HepG2 (cell line): Measurements from ENCODE around the gene C19orf47. TPM values are rescaled to one million over a fixed set of nuclear protein-coding genes. Genes with fewer than 3 reads are reported as not detected.
"Not testable (repeated sequence)": the region's sequence is repeated elsewhere in the genome, so short reads cannot be mapped to it uniquely, and the experiment has no call there.

Source experiments
- ATAC-seq: fragments of 200-7000 bp; cut with Tn5 transposase; 3 replicates; pipeline ENCODE4 v1.9.1; 2020; ENCODE audit warnings: mild to moderate bottlenecking, moderate library complexity
- BruUV-seq: library from RNA; stranded (reverse); fragments of 400-500 nt; replicated peaks from 2 replicates; lab custom pipeline; 2021; lab: Mats Ljungman, UMichigan
- CTCF ChIA-PET: fragments of 300-600 bp; formaldehyde crosslinking; extraction: SDS; loops from one replicate; lab custom pipeline; 2021; ENCODE audit warnings: low total read pairs, inconsistent platforms, low intra/inter-chr PET ratio; lab: Yijun Ruan, JAX
- POLR2A ChIA-PET: fragments of 350-600 bp; sonication (Branson Sonifier 250); formaldehyde crosslinking; loops from one replicate; lab custom pipeline; 2020; ENCODE audit warnings: antibody characterized with exemption, inconsistent platforms; lab: Yijun Ruan, JAX
- DNase-seq: peaks from one replicate; pipeline ENCODE4 v3.0.0-alpha.2; 2015; ENCODE audit warnings: low spot score
- FAIRE-seq: peaks from 3 replicates; lab custom pipeline; 2011; peaks lifted over from hg19 to GRCh38; lab: Jason Lieb, UNC
- H2AFZ ChIP-seq: one replicate; pipeline ENCODE4 v1.6.1; 2011; ENCODE audit warnings: low read length, inconsistent platforms
- H3K27ac ChIP-seq: fragments of 300-600 bp; 3 replicates; pipeline ENCODE4 v1.8.0; 2011; ENCODE audit warnings: mixed run types, mild to moderate bottlenecking, mixed read lengths, low read length, inconsistent platforms; ENCODE audit not compliant: insufficient read depth; ENCODE audit errors: extremely low read length
- H3K27me3 ChIP-seq, 2 experiments: fragments of 200-600 bp in 1 of 2; 2 replicates in 1 of 2; 3 replicates in 1 of 2; pipeline versions ENCODE4 v1.6.0 to v1.8.0; 2011; ENCODE audit warnings: low read length in 2 of 2, mild to moderate bottlenecking in 2 of 2, moderate library complexity in 2 of 2, inconsistent platforms in 1 of 2; ENCODE audit not compliant: insufficient read depth in 2 of 2, control insufficient read depth in 1 of 2
- H3K36me3 ChIP-seq, 2 experiments: fragments of 200-600 bp in 1 of 2; replicated peaks in 1 of 2; 2 replicates in 1 of 2; 3 replicates in 1 of 2; pipeline versions ENCODE4 v1.5.1 to v1.8.0; 2011; ENCODE audit warnings: low read length in 2 of 2, inconsistent platforms in 1 of 2; ENCODE audit not compliant: insufficient read depth in 2 of 2, control insufficient read depth in 1 of 2
- H3K4me1 ChIP-seq: 2 replicates; pipeline ENCODE4 v1.5.1; 2012; ENCODE audit warnings: low read length, inconsistent platforms; ENCODE audit not compliant: insufficient read depth
- H3K4me2 ChIP-seq: 2 replicates; pipeline ENCODE4 v1.6.0; 2011; ENCODE audit warnings: low read depth, low read length, inconsistent platforms
- H3K4me3 ChIP-seq, 3 experiments: fragments of 200-600 bp in 1 of 3; sonication (generic), shearing (Covaris generic) in 1 of 3; replicated peaks in 1 of 3; 2 replicates each; pipeline ENCODE4 v1.5.1; 2011 to 2016; ENCODE audit warnings: low read length in 3 of 3, inconsistent platforms in 2 of 3, low read depth in 2 of 3, mild to moderate bottlenecking in 2 of 3, control low read depth in 1 of 3, mixed read lengths in 1 of 3; ENCODE audit not compliant: insufficient read depth in 1 of 3
- H3K79me2 ChIP-seq: one replicate; pipeline ENCODE4 v1.6.1; 2011; ENCODE audit warnings: low read length, inconsistent platforms; ENCODE audit not compliant: insufficient read depth
- H3K9ac ChIP-seq: 2 replicates; pipeline ENCODE4 v1.6.0; 2011; ENCODE audit warnings: mild to moderate bottlenecking, low read depth, low read length, inconsistent platforms; ENCODE audit not compliant: insufficient read depth
- H3K9me3 ChIP-seq: 2 replicates; pipeline ENCODE4 v1.5.1; 2012; ENCODE audit warnings: mild to moderate bottlenecking, low read length
- H4K20me1 ChIP-seq: 2 replicates; pipeline ENCODE4 v1.6.0; 2011; ENCODE audit warnings: inconsistent platforms, mild to moderate bottlenecking, low read length, moderate library complexity; ENCODE audit not compliant: insufficient read depth
- ATF3 ChIP-seq: sonication (generic); formaldehyde crosslinking; IDR thresholded peaks from 2 replicates; pipeline ENCODE4 v1.4.0; 2020; ENCODE audit warnings: missing genetic modification reagents
- IKZF4 ChIP-seq: sonication (generic); formaldehyde crosslinking; IDR thresholded peaks from 2 replicates; pipeline ENCODE4 v1.5.1; 2020; ENCODE audit warnings: borderline replicate concordance, mild to moderate bottlenecking, low read depth, missing genetic modification reagents; ENCODE audit errors: not compliant biosample characterization
- KMT2A ChIP-seq: sonication (generic); formaldehyde crosslinking; IDR thresholded peaks from 2 replicates; pipeline ENCODE4 v1.4.0; 2020; ENCODE audit warnings: missing genetic modification reagents
- RERE ChIP-seq: IDR thresholded peaks from 2 replicates; pipeline ENCODE4 v1.6.1; 2016; ENCODE audit warnings: low read depth, missing genetic modification reagents, missing compliant biosample characterization
- ZFP82 ChIP-seq: sonication (generic); formaldehyde crosslinking; IDR thresholded peaks from 2 replicates; pipeline ENCODE4 v1.5.1; 2020; ENCODE audit warnings: mild to moderate bottlenecking, missing genetic modification reagents, borderline replicate concordance
- ZNF124 ChIP-seq: sonication (generic); formaldehyde crosslinking; IDR thresholded peaks from 2 replicates; pipeline ENCODE4 v1.4.0; 2020; ENCODE audit warnings: missing genetic modification reagents
- ZNF343 ChIP-seq: sonication (generic); formaldehyde crosslinking; IDR thresholded peaks from 2 replicates; pipeline ENCODE4 v1.4.0; 2020; ENCODE audit warnings: mild to moderate bottlenecking, missing genetic modification reagents
- WGBS: methylation state at CpG from one replicate; pipeline ENCODE4 v1.1.6; 2017; ENCODE audit warnings: low lambda C conversion rate; 5-methylcytosine and 5-hydroxymethylcytosine counted together
- in situ Hi-C: cut with HindIII; loops from 2 replicates; pipeline ENCODE4 v1.10.0; 2017; ENCODE audit warnings: low pct_unique_long_range_greater_than_20kb; ENCODE audit not compliant: extremely low pct_ligation_motif_present
- intact Hi-C: fragments of 100-400 bp; cut with micrococcal nuclease; formaldehyde crosslinking; loops from one replicate; pipeline ENCODE4 v1.10.0; 2022; ENCODE audit not compliant: unreplicated experiment
- polyA plus RNA-seq, 8 experiments: library from polyadenylated mRNA; depleted of rRNA in 3 of 8; stranded (reverse) in 7 of 8; unstranded in 1 of 8; fragments of >200 nt; fragmentation: Illumina TruSeq in 4 of 8; extraction: Trizol in 4 of 8; gene quantifications; 2 replicates each; pipeline versions ENCODE4 v1.2.1 to v1.2.3, GENCODE V29; 2011 to 2016; ENCODE audit warnings: low read depth in 4 of 8, missing spikeins in 1 of 8, mixed read lengths in 1 of 8; ENCODE audit not compliant: insufficient read depth in 1 of 8
- total RNA-seq, 5 experiments: library from RNA; depleted of rRNA; stranded (reverse); fragments of >200 nt; fragmentation: Illumina TruSeq; extraction: Trizol; gene quantifications; 2 replicates each; pipeline ENCODE4 v1.2.3, GENCODE V29; 2016; ENCODE audit warnings: low read depth in 1 of 5
- TF ChIP-seq, protein P1 (sequence below): sonication (generic); formaldehyde crosslinking; IDR thresholded peaks from 2 replicates; pipeline ENCODE4 v1.4.0; 2020; ENCODE audit warnings: missing genetic modification reagents

Gene C19orf47
- total and polyA plus RNA-seq, 2 of the 13 experiments (the other 11 are each of a cell fraction or from before 2014, with no cell fraction given): 8.1 to 10.6 TPM

DNA sequence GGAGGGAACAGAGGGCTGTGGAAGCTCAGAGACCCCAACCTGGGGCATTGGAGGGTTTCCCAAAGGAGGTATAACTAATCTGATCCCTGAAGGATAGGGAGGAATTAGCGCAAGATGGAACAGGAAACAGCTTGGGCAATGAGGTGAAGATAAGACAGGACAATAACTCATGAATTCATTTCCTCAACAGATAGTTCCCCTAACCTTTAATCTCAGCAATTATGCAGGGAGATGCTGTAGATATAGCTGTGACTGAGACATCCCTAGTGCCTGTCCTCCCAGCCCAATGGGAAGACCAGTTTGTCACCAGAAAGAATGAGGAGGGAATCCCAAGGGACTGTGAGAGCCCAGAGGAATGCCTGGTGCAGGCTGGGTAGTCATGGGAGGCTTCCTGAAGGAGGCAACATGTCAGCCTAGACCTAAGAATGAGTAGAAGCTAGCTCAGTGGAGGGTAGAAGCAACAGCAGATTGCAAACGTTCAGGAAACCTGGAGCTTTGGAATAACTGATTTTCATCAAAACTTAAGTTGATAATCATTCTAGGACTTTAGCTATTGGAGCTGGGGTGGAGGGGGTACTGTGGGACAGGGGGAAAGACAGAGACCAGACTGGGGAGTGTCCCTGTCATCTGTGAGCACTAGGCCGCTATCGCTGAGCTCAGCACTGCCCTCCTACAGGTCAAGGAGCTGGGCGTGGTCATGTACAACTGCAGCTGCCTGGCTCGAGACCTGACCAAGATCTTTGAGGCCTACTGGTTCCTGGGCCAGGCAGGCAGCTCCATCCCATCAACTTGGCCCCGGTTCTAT lies 23.0 kb upstream of the C19orf47 start:
- 61% methylated on average over 2 of the region's 7 CpGs for WGBS
- Histone ChIP-seq H3K4me1 (no peaks in the 10 kb centered on the region), H2AFZ (no peak overlapping the region), H3K4me3 (no peak overlapping the region), H3K9ac (no peak overlapping the region), H3K79me2 (no peaks in the 10 kb centered on the region), H3K27ac (no peak overlapping the region), H3K9me3 (no peaks in the 10 kb centered on the region), H3K36me3 (peaks cover 3 to 12% of the 10 kb centered on the region in 2 experiments; a peak in 3 of 5 replicates), H3K27me3 (no peaks in the 10 kb centered on the region), H4K20me1 (no peaks in the 10 kb centered on the region), H3K4me2 (no peak overlapping the region)
- no peak for TF ChIP-seq RERE (CRISPR knock-in tag)
- no peak for TF ChIP-seq ZFP82 (CRISPR knock-in tag)
- TF ChIP-seq IKZF4 (CRISPR knock-in tag): no peak
- no peak for TF ChIP-seq ZNF343
- no peak for TF ChIP-seq KMT2A
- TF ChIP-seq, protein P1, sequence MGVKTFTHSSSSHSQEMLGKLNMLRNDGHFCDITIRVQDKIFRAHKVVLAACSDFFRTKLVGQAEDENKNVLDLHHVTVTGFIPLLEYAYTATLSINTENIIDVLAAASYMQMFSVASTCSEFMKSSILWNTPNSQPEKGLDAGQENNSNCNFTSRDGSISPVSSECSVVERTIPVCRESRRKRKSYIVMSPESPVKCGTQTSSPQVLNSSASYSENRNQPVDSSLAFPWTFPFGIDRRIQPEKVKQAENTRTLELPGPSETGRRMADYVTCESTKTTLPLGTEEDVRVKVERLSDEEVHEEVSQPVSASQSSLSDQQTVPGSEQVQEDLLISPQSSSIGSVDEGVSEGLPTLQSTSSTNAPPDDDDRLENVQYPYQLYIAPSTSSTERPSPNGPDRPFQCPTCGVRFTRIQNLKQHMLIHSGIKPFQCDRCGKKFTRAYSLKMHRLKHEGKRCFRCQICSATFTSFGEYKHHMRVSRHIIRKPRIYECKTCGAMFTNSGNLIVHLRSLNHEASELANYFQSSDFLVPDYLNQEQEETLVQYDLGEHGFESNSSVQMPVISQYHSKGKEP (CRISPR knock-in tag): no peak
- TF ChIP-seq ATF3 (CRISPR knock-in tag): no peak
- no peak for TF ChIP-seq ZNF124 (CRISPR knock-in tag)
- intact Hi-C loops: no loop called here
- POLR2A ChIA-PET: no interaction called here
- CTCF ChIA-PET: no interaction called here
- no TSS peak for BruUV-seq
- DNase-seq (no peak), FAIRE-seq (no peak), ATAC-seq (no peak)
- in situ Hi-C loops: no loop called here

DNA sequence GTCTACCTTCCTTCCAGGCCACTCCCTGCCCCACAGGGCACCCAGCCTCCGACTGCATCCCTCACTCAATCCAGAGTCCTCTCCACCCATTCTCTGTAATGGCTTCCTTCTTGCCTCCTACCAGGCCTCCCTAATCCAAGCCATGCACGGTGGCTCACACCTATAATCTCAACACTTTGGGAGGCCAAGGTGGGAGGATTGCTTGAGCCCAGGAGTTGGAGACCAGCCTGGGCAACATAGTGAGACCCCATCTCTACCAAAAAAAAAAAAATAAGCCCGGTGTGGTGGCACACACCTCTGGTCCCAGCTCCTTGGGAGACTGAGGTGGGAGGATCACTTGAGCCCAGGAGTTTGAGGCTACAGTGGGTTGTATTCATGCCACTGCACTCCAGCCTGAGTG lies 22.1 kb upstream of the C19orf47 start:
- BruUV-seq, CTCF ChIA-PET, in situ Hi-C loops: not testable (repeated sequence)

More for the DNA sequence above, 22.1 kb upstream of the C19orf47 start:
- FAIRE-seq, H2AFZ ChIP-seq, H3K4me3 ChIP-seq, H3K4me1 ChIP-seq, H3K9ac ChIP-seq, DNase-seq, H3K27ac ChIP-seq, intact Hi-C loops, H3K27me3 ChIP-seq, H3K4me2 ChIP-seq, ATAC-seq, POLR2A ChIA-PET, H3K79me2 ChIP-seq, H3K9me3 ChIP-seq, H4K20me1 ChIP-seq: not testable (repeated sequence)
- 100% methylated on average over 3 of the region's 3 CpGs for WGBS
- H3K36me3 ChIP-seq: peaks cover 3 to 12% of the 10 kb centered on the region in 2 experiments; a peak in 3 of 5 replicates
